DMS153 treated with DMSO at 0.1 percent for 48 hours (cell line): ENCODE results near the gene ARHGAP15.

Experiments
- DNase-seq: peaks from one replicate; lab custom pipeline; 2025; ENCODE audit not compliant: unreplicated experiment; lab: John Stamatoyannopoulos, UW

Gene ARHGAP15

DNA sequence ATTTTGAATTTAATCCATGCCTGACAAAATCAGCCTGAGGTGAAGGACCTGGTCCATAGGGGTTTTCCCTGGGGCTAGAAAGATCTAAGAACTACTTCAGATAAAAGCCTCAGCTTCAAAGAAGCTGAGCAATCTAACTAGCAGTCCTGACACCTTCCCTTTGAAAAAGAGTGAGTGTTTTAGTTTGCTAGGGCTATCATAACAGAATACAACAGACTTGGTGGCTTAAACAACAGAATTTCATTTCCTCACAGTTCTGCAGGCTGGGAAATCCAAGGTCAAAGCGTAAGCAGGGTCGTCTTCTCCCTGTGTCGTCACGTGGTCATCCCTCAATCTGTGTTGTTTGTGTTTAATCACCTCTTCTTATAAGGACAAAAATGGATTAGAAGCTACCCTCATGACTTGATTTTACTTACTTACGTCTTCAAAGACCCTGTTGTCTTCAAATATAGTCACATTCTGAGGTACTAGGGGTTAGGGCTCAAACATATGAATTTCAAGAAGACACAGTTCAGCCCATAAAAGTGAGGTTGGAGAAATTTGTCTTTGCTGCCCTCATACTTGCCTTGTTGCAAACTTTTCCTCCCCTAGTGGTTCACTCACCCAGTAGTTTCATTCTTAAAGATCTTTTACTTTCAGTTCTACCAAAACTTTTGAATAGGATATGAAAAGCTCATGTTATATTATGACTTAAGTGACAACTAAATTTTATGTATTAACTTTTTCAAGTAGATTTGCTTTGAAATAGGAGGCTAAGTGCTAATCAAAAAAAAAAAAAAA is 673.8 kb downstream of the ARHGAP15 start:
- no peak for DNase-seq

DNA sequence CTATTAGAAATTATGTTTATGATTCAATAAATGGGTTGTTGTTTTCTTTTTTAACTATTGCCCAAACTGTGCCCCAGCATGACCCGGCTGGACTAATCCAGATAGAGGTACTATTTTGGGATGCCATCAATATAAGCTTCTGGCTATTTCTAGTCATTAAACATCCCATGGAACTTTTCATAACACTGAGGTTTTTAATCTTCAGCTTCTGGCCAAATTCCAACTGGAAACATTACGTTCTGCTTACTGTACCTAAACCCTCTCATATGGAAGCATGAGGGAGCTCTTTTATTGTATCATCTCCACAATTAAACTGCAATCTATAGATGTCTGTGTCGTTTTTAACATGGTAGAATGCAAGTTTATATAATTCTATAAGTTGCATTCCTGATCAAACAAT is 674.7 kb downstream of the ARHGAP15 start:
- DNase-seq, result no peak

DNA sequence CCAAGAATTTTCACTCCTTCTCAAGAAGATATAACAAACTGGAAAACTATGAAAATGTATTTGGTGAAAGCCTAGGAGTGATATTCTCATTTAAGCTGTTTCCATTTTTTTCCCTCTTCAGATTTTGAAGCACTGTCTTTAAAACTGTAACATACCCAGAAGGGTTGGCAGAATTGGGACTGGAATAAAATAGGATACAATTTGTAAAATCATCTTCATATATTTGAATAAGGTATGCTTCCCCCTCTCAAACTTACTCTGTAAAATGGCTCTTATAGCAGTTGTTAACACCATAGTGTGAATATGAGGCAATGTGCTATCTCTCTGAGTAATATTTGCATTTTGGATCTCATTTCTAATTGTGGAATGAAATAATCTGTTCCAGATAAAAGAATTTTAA is 676.4 kb downstream of the ARHGAP15 start:
- no peak for DNase-seq

DNA sequence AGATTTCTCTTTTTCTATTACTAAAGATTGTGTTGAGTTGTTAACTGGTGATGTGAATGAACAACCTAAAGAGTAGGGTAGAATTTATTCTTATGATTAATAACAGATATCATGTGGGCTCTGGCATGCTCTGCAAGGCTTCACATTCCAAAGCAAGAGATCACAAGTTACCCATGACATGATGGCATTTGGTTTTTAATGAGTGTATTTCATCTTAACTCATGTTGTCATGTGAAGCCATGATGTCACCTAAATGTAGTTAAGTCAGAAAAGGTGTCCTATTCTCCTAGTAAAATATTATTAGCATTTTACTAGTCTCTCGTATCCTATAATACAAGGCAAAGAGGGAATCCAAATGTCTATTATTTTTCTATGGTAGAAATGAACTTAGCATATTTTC is 678.0 kb downstream of the ARHGAP15 start:
- no peak for DNase-seq

DNA sequence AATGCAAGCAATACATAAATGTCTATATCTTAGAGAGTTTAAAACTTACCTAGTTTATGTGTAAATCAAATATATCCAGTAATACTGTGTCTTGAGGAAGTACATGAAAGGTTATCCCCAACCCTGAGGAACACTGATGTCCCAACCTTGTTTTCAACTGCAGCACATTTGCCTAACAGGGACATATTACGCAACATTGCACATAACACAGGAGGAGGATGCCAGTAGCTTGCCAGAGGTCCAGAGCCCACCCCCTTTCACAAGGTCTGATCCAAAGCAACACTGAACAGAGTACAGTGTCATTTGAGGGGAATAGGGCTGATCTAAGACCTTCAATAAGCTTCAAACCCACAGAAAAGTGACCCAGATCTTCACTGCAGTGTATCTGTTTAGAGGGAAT is 678.5 kb downstream of the ARHGAP15 start:
- DNase-seq, result no peak

DNA sequence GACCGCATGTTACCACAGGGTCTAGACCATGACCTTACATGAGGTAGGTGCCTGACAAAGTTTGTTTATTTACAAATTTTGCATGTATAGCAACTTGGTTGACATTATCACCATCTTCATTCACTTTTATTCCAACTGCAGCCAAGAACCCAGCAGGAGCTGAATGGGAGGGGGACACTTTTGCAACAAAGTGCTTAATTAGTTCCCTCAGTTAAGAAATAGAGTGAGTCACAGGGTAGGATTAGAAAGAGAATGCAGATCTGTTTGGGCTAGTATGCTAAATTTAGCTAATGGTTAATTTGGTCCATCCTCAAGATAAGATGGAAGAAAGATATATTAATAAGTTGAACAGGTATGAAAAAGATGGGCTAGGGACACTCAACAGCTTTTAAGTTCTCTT is 678.9 kb downstream of the ARHGAP15 start:
- DNase-seq, result no peak

DNA sequence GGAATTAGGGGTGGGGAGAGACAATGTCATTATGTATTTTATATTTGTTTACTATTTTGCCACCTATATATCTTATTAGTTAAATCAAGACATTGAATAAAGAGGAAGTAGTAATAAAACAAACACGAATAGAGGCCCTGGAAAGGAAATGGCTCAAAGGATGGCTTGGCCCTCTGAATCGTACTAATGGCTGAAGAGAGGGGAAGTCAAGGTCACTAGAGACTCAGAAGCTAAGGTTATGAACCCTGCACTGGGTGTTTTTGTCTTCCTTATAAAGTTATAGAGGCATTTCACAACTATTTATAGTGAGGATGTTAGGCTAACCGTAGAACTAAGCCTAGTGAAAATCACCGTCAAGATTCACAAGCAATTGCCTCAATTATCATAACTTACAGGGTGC is 685.9 kb downstream of the ARHGAP15 start:
- no peak for DNase-seq

DNA sequence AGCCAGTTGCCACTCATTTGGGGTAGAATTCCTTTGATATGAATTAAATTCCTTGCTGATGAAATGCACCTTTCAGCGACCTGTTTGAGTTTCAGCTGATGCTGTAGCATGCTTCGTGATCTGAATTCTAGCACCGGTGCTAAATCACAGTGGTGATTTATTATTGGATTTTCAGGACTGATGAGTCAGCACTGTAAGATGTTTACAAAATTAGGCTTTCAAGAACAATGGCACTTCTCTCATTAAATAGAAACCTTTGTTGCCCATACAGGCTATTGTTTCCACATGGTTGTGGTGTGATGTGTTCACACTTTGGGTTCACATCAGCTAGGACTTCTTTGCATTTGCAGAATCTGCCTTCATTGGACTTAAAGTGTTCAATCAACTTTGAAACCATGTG is 687.7 kb downstream of the ARHGAP15 start:
- DNase-seq, result no peak
